GM10266 (cell line): ENCODE results near the gene SLC45A3.
A peak's percentile ranks its signal among the peaks of the same experiment; 100 is the strongest.

Experiments used
- DNase-seq: peaks from one replicate; pipeline ENCODE4 v3.0.0; 2012; ENCODE audit errors: extremely low spot score
- TF ChIP-seq, protein P1 (sequence below): IDR thresholded peaks from 2 replicates; pipeline ENCODE4 v1.5.1; 2012; ENCODE audit warnings: mild to moderate bottlenecking, low read depth; ENCODE audit not compliant: control insufficient read depth, insufficient read depth; ENCODE audit errors: missing control alignments

SLC45A3 gene

DNA sequence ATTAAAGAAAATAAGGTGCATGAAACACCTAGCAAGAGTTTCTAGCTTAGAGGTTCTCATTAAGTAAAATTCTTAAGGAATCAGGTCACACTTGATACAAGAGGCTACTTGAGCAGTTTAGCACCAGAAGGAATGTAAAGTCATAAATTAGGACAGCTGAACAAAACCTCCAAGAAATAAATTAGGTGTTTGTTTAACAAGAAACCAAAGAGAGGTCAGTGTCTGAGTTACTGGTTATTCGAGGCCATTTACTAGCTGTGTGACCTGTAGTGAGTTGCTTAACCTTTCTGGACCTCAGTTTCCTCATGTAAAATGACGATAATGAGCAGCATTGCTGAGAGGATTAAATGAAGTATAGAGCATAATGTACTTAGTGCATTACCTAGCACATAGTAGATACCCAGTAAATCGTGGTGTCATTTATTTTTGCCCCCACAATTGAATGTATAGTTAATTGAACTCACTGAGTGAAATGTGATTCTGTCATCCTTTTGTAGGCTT is 47.6 kb downstream of the SLC45A3 start:
- TF ChIP-seq, protein P1, sequence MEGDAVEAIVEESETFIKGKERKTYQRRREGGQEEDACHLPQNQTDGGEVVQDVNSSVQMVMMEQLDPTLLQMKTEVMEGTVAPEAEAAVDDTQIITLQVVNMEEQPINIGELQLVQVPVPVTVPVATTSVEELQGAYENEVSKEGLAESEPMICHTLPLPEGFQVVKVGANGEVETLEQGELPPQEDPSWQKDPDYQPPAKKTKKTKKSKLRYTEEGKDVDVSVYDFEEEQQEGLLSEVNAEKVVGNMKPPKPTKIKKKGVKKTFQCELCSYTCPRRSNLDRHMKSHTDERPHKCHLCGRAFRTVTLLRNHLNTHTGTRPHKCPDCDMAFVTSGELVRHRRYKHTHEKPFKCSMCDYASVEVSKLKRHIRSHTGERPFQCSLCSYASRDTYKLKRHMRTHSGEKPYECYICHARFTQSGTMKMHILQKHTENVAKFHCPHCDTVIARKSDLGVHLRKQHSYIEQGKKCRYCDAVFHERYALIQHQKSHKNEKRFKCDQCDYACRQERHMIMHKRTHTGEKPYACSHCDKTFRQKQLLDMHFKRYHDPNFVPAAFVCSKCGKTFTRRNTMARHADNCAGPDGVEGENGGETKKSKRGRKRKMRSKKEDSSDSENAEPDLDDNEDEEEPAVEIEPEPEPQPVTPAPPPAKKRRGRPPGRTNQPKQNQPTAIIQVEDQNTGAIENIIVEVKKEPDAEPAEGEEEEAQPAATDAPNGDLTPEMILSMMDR = no peak
- no peak for DNase-seq

DNA sequence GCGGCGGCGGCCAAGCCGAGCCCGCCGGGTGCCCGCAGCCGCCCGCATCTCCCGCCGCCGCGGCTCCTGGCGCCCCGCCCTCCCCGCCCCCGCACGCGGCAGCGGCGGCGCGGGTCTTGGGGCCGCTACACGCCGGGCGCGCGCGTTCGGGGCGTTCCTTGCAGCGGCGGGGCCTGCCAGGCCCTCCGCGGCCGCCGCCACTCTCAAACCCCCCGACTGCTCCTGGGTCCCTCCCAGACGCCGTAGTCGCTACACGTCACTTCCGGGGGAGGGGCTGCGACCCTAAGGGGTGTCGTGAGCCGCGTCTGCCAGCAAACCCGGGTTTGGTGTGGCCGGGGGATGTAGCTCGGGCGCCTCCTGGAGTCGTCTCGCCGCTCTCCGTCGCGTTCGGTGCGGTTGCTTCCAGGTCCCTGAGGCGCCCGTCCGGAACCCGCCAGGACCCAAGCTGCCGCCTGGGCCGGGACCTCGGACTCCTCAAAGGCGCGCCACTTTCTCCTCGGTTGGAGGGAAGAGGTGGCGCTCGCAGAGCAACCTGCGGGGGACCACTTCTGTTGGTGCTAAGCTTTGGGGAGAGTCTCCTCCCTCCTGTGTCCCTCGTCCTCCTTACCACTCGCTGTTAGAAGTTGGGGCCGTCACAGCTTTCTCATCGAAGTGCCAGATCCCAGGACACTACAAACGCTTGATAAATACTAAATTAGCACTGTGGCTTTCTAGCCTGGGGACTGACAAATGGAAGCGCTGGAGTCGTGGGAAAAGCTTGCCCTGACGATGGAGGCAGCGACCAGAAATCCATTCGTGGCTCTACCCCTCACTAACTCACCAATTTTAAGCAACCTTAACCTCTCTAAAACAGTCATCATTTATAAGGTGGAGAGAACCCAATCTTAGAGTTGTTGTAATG is 48.3 kb downstream of the SLC45A3 start, which contains the start of gene ELK4:
TSS of gene ELK4 (minus strand) at position 244 of the 901 bp plus-strand sequence. CDS start 8,129 bp downstream, outside the sequence.
- TF ChIP-seq, protein P1 = peak; percentile 77

DNA sequence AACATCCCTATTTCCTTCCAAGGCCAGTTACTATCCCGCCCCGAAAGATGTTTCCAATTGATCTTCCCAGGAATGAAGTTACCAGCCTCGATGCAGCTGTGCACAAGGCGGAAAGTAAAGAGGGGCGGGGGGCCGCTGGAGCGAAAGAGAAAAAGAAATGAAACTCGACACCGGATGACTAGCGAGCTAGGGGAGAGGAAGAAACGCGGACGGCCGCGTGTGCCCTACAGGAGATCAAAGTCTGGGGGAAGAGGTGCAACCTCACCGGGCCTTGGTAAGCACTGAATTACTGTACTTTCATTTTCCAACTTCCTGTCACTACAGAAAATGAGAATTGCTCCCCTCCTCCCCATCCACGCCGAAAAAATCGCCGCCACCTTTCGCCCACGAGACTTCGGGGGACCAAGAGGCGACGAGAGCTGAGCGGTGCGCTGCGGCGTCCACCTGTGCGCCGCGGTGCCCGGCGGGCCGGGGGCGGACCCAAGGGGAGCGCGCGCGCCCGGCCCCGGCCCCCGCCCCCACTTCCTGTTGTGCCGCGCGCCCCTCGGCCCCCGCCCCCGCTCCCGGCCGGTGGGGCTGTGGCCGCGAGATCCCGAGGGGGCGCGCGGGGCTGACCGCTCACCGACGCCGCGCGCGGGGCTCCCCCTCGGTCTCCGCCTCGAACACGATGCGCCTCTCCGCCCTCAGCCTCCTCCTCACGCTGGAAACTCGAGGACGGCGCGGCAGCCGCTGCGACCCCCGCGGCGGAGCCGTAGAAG is 49.1 kb downstream of the SLC45A3 start:
- DNase-seq = peak; percentile 86
- TF ChIP-seq, protein P1 = no peak

More for the DNA sequence above, 48.3 kb downstream of the SLC45A3 start, which contains the start of gene ELK4:
- peak; percentile 96 for DNase-seq

GRCh38 chr1:205630651-205631009 is 49.7 kb downstream of the SLC45A3 start:
- TF ChIP-seq, protein P1 = no peak
- no peak for DNase-seq

GRCh38 chr1:205630241-205630640 is 50.1 kb downstream of the SLC45A3 start:
- TF ChIP-seq, protein P1 = no peak
- DNase-seq = no peak

DNA sequence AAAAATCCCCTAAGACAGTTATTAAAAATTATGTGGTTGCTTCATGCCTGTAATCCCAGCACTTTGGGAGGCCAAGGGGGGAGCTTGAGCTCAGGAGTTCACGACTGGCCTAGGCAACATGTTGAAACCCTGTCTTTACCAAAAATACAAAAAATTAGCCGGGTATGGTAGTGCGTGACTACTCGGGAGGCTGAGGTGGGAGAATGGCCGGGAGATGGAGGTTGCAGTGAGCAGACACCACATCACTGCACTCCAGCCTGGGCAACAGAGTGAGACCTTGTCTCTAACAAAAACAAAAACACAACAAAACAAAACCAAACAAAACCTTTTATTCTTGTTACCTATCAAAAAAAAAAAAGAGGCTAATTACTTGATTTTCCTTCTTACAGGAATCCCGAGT is 50.6 kb downstream of the SLC45A3 start:
- TF ChIP-seq, protein P1 = no peak
- no peak for DNase-seq

GRCh38 chr1:205627956-205628355 is 52.4 kb downstream of the SLC45A3 start:
- DNase-seq = no peak
- TF ChIP-seq, protein P1 = no peak
